Glutamatergic neuron (in vitro differentiated cells): ENCODE measurements around the gene CD63. TPM values are rescaled to one million over a fixed set of nuclear protein-coding genes. Genes with fewer than 3 reads are reported as not detected.

Experiments used
- DNase-seq: peaks from one replicate; pipeline ENCODE4 v3.0.0; 2022
- H3K27ac Mint-ChIP-seq: one replicate; pipeline ENCODE4 v1.8.0; 2020; ENCODE audit warnings: mild to moderate bottlenecking, mixed read lengths, inconsistent platforms; ENCODE audit not compliant: unreplicated experiment
- H3K27me3 Mint-ChIP-seq: one replicate; pipeline ENCODE4 v1.8.0; 2020; ENCODE audit warnings: mild to moderate bottlenecking, moderate library complexity, mixed read lengths, inconsistent platforms; ENCODE audit not compliant: unreplicated experiment
- H3K36me3 Mint-ChIP-seq: one replicate; pipeline ENCODE4 v1.8.0; 2020; ENCODE audit warnings: mild to moderate bottlenecking, mixed read lengths, inconsistent platforms; ENCODE audit not compliant: unreplicated experiment
- H3K4me1 Mint-ChIP-seq: one replicate; pipeline ENCODE4 v1.8.0; 2020; ENCODE audit warnings: mild to moderate bottlenecking, low read depth, mixed read lengths, inconsistent platforms; ENCODE audit not compliant: unreplicated experiment
- H3K4me3 Mint-ChIP-seq: one replicate; pipeline ENCODE4 v1.8.0; 2020; ENCODE audit warnings: mild to moderate bottlenecking, mixed read lengths, inconsistent platforms; ENCODE audit not compliant: unreplicated experiment
- H3K9me3 Mint-ChIP-seq: one replicate; pipeline ENCODE4 v1.8.0; 2020; ENCODE audit warnings: mild to moderate bottlenecking, moderate library complexity, mixed read lengths, inconsistent platforms; ENCODE audit not compliant: unreplicated experiment
- CTCF ChIP-seq: fragments of 200-600 bp; sonication (generic); IDR thresholded peaks from one replicate; pipeline ENCODE4 v1.5.0; 2021; ENCODE audit not compliant: partially characterized antibody, unreplicated experiment
- total RNA-seq: library from RNA; stranded (reverse); fragmentation: NEBNext Ultra II Directional; extraction: Animal tissue kit (Norgen Biotek cat#: 25700); gene quantifications from one replicate; pipeline ENCODE4 v1.2.1, GENCODE V29; 2021; ENCODE audit not compliant: unreplicated experiment

Gene CD63
- total RNA-seq, 1 donor from 2014 or later, result 619 TPM

- DNase-seq, result no peak
- H3K27ac Mint-ChIP-seq, result peak overlapping the region; percentile 71
- H3K27me3 Mint-ChIP-seq, result peaks cover 9% of the 10 kb centered on the region
- peaks cover 7% of the 10 kb centered on the region for H3K9me3 Mint-ChIP-seq
- H3K36me3 Mint-ChIP-seq, result no peaks in the 10 kb centered on the region
- peaks cover 19% of the 10 kb centered on the region for H3K4me1 Mint-ChIP-seq
- H3K4me3 Mint-ChIP-seq, result peak overlapping the region; percentile 96
- TF ChIP-seq CTCF, result no peak
Measured at GRCh38 chr12:55706568-55707218, 22.1 kb downstream of the CD63 start.

- H3K4me3 Mint-ChIP-seq, result peak overlapping the region; percentile 96
- TF ChIP-seq CTCF, result peak; percentile 68
- peaks cover 10% of the 10 kb centered on the region for H3K9me3 Mint-ChIP-seq
- peaks cover 9% of the 10 kb centered on the region for H3K27me3 Mint-ChIP-seq
- H3K27ac Mint-ChIP-seq, result peak overlapping the region; percentile 87
- no peaks in the 10 kb centered on the region for H3K36me3 Mint-ChIP-seq
- no peak for DNase-seq
- H3K4me1 Mint-ChIP-seq, result peaks cover 19% of the 10 kb centered on the region
Measured at GRCh38 chr12:55705782-55706402, 22.9 kb downstream of the CD63 start.

GRCh38 chr12:55704824-55705718, 23.7 kb downstream of the CD63 start:
- Mint-ChIP-seq H3K27me3 (peaks cover 9% of the 10 kb centered on the region), H3K4me3 (peak overlapping the region; percentile 96), H3K36me3 (peaks cover under 1% of the 10 kb centered on the region), H3K27ac (peak overlapping the region; percentile 84), H3K9me3 (peaks cover 10% of the 10 kb centered on the region), H3K4me1 (peaks cover 19% of the 10 kb centered on the region)
- TF ChIP-seq CTCF, result no peak
- DNase-seq, result no peak

GRCh38 chr12:55703901-55704761, 24.7 kb downstream of the CD63 start:
- no peak overlapping the region for H3K27ac Mint-ChIP-seq
- DNase-seq, result no peak
- peaks cover 19% of the 10 kb centered on the region for H3K4me1 Mint-ChIP-seq
- H3K27me3 Mint-ChIP-seq, result peaks cover 8% of the 10 kb centered on the region
- no peak for TF ChIP-seq CTCF
- H3K4me3 Mint-ChIP-seq, result peak overlapping the region; percentile 96
- peaks cover 10% of the 10 kb centered on the region for H3K9me3 Mint-ChIP-seq
- peaks cover 5% of the 10 kb centered on the region for H3K36me3 Mint-ChIP-seq
